Measurements from ENCODE around the gene UBASH3A. TPM values are rescaled to one million over a fixed set of nuclear protein-coding genes. Genes with fewer than 3 reads are reported as not detected.
A peak's percentile ranks its signal among the peaks of the same experiment; 100 is the strongest.

UBASH3A gene
- total RNA-seq, 3 donors from 2014 or later (not counting 1 experiment from before 2014, with no cell fraction given) = 0.66 to 5.0 (median 2.0) TPM

GRCh38 chr21:42405064-42406013 is 1.6 kb downstream of the UBASH3A start:
- H3K36me3 ChIP-seq (ENCODE audit: control insufficient read depth, insufficient read depth, low read length) = peaks cover 6% of the 10 kb centered on the region
- TF ChIP-seq, protein P1, sequence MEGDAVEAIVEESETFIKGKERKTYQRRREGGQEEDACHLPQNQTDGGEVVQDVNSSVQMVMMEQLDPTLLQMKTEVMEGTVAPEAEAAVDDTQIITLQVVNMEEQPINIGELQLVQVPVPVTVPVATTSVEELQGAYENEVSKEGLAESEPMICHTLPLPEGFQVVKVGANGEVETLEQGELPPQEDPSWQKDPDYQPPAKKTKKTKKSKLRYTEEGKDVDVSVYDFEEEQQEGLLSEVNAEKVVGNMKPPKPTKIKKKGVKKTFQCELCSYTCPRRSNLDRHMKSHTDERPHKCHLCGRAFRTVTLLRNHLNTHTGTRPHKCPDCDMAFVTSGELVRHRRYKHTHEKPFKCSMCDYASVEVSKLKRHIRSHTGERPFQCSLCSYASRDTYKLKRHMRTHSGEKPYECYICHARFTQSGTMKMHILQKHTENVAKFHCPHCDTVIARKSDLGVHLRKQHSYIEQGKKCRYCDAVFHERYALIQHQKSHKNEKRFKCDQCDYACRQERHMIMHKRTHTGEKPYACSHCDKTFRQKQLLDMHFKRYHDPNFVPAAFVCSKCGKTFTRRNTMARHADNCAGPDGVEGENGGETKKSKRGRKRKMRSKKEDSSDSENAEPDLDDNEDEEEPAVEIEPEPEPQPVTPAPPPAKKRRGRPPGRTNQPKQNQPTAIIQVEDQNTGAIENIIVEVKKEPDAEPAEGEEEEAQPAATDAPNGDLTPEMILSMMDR (IDR thresholded peaks at IDR 0.05) = no peak
- peaks cover 6% of the 10 kb centered on the region for H3K36me3 Mint-ChIP-seq
- H3K4me1 Mint-ChIP-seq = peaks cover 0 to 10% of the 10 kb centered on the region in 2 donors
- peak overlapping the region; percentile 38 for H3K4me3 Mint-ChIP-seq
- intact Hi-C loops (cut with micrococcal nuclease) = no loop called here
- peaks cover 31 to 32% of the 10 kb centered on the region in 2 donors for H3K27me3 Mint-ChIP-seq (ENCODE audit: low read depth in 2 of 2)
- H3K4me1 ChIP-seq (ENCODE audit: control insufficient read depth, insufficient read depth, low read length) = peaks cover 35% of the 10 kb centered on the region
- no peak for ATAC-seq
- H3K27me3 ChIP-seq (ENCODE audit: control insufficient read depth, insufficient read depth, low read length) = peaks cover 2% of the 10 kb centered on the region
- H3K4me3 ChIP-seq (ENCODE audit: low read length) = peak overlapping the region; percentile 22
- H3K9me3 Mint-ChIP-seq = peaks cover 3 to 5% of the 10 kb centered on the region in 2 donors
- H3K27ac Mint-ChIP-seq = no peak overlapping the region
- H3K9me3 ChIP-seq (ENCODE audit: control insufficient read depth, insufficient read depth, low read length) = no peaks in the 10 kb centered on the region
- 82% methylated on average over 22 of the region's 23 CpGs for whole genome bisulfite sequencing (ENCODE audit: insufficient coverage)
- peak in 1 of 2 donors; percentile 51 for DNase-seq
- H3K27ac ChIP-seq (ENCODE audit: low read length) = peak overlapping the region; percentile 24

- H3K36me3 ChIP-seq (ENCODE audit: control insufficient read depth, insufficient read depth, low read length) = peaks cover 6% of the 10 kb centered on the region
- H3K27me3 ChIP-seq (ENCODE audit: control insufficient read depth, insufficient read depth, low read length) = peaks cover 2% of the 10 kb centered on the region
- H3K9me3 Mint-ChIP-seq = peaks cover 3 to 5% of the 10 kb centered on the region in 2 donors
- peaks cover 6% of the 10 kb centered on the region for H3K36me3 Mint-ChIP-seq
- H3K4me1 Mint-ChIP-seq = peaks cover 0 to 10% of the 10 kb centered on the region in 2 donors
- no peak overlapping the region for H3K27ac Mint-ChIP-seq
- peak in 1 of 2 donors; percentile 76 for DNase-seq
- intact Hi-C loops (cut with micrococcal nuclease) = no loop called here
- H3K27me3 Mint-ChIP-seq (ENCODE audit: low read depth in 2 of 2) = peaks cover 31% of the 10 kb centered on the region in 2 donors
- 64% methylated on average over 7 of the region's 10 CpGs for WGBS (ENCODE audit: insufficient coverage)
- peak in 1 of 3 donors; percentile 26 for ATAC-seq
- no peak overlapping the region for H3K4me3 Mint-ChIP-seq
- TF ChIP-seq, protein P1 (IDR thresholded peaks at IDR 0.05) = no peak
- peak overlapping the region; percentile 9 for H3K27ac ChIP-seq (ENCODE audit: low read length)
- peaks cover 35% of the 10 kb centered on the region for H3K4me1 ChIP-seq (ENCODE audit: control insufficient read depth, insufficient read depth, low read length)
- H3K4me3 ChIP-seq (ENCODE audit: low read length) = peak overlapping the region; percentile 22
- no peaks in the 10 kb centered on the region for H3K9me3 ChIP-seq (ENCODE audit: control insufficient read depth, insufficient read depth, low read length)
These were observed 2.5 kb downstream of the UBASH3A start for GRCh38 chr21:42406201-42406621.

- 83% methylated on average over 7 of the region's 7 CpGs for WGBS (ENCODE audit: insufficient coverage)
- peaks cover 35% of the 10 kb centered on the region for H3K4me1 ChIP-seq (ENCODE audit: control insufficient read depth, insufficient read depth, low read length)
- H3K27ac ChIP-seq (ENCODE audit: low read length) = peak overlapping the region; percentile 9
These were observed 3.2 kb downstream of the UBASH3A start for GRCh38 chr21:42406866-42407265.

More at GRCh38 chr21:42406866-42407265, 3.2 kb downstream of the UBASH3A start:
- H3K9me3 Mint-ChIP-seq = peaks cover under 1% of the 10 kb centered on the region in 2 donors
- Histone ChIP-seq H3K36me3 (ENCODE audit: control insufficient read depth, insufficient read depth, low read length) (peaks cover 6% of the 10 kb centered on the region), H3K27me3 (ENCODE audit: control insufficient read depth, insufficient read depth, low read length) (peaks cover 2% of the 10 kb centered on the region), H3K9me3 (ENCODE audit: control insufficient read depth, insufficient read depth, low read length) (no peaks in the 10 kb centered on the region), H3K4me3 (ENCODE audit: low read length) (no peak overlapping the region)
- TF ChIP-seq, protein P1 (IDR thresholded peaks at IDR 0.05) = no peak
- intact Hi-C loops (cut with micrococcal nuclease) = no loop called here
- H3K36me3 Mint-ChIP-seq = peaks cover under 1% of the 10 kb centered on the region
- H3K27ac Mint-ChIP-seq = no peak overlapping the region
- ATAC-seq = no peak
- DNase-seq = peak in 1 of 2 donors; percentile 32
- no peak overlapping the region for H3K4me3 Mint-ChIP-seq
- peaks cover 25 to 26% of the 10 kb centered on the region in 2 donors for H3K27me3 Mint-ChIP-seq (ENCODE audit: low read depth in 2 of 2)
- H3K4me1 Mint-ChIP-seq = peaks cover 0 to 10% of the 10 kb centered on the region in 2 donors
